IMR-90 (cell line): ENCODE data around the gene CUL9. TPM values are rescaled to one million over a fixed set of nuclear protein-coding genes. Genes with fewer than 3 reads are reported as not detected.

Experiments
- ATAC-seq: fragments of 200-7000 bp; cut with Tn5 transposase; 2 replicates; pipeline ENCODE4 v1.9.1; 2020; ENCODE audit warnings: low read depth, mild to moderate bottlenecking, moderate library complexity
- BruUV-seq: library from RNA; stranded (reverse); fragments of 400-500 nt; replicated peaks from 2 replicates; lab custom pipeline; 2021; lab: Mats Ljungman, UMichigan
- CTCF ChIA-PET: fragments of 300-600 bp; formaldehyde crosslinking; extraction: SDS; loops from one replicate; lab custom pipeline; 2021; ENCODE audit warnings: antibody characterized with exemption; lab: Yijun Ruan, JAX
- POLR2A ChIA-PET: fragments of 300-600 bp; sonication (Branson Sonifier 250); formaldehyde crosslinking; loops from one replicate; lab custom pipeline; 2022; ENCODE audit warnings: antibody characterized with exemption; ENCODE audit not compliant: unreplicated experiment; lab: Charles Lee
- DNase-seq: peaks from one replicate; pipeline ENCODE4 v3.0.0; 2013
- H2AFZ ChIP-seq: replicated peaks from 2 replicates; pipeline ENCODE3; 2013; ENCODE audit warnings: low read length, mild to moderate bottlenecking; ENCODE audit not compliant: poor library complexity
- H2AK5ac ChIP-seq: 2 replicates; pipeline ENCODE4 v1.6.1; 2013; ENCODE audit warnings: low read depth, low read length, inconsistent platforms
- H2AK9ac ChIP-seq: replicated peaks from 2 replicates; pipeline ENCODE3; 2013; ENCODE audit warnings: mild to moderate bottlenecking, low read depth, low read length, moderate library complexity; ENCODE audit not compliant: poor library complexity
- H2BK120ac ChIP-seq: 2 replicates; pipeline ENCODE4 v1.6.1; 2013; ENCODE audit warnings: low read depth, low read length, inconsistent platforms
- H2BK15ac ChIP-seq: 3 replicates; pipeline ENCODE4 v1.6.1; 2013; ENCODE audit warnings: low read depth, low read length, inconsistent platforms
- H2BK20ac ChIP-seq: 2 replicates; pipeline ENCODE4 v1.6.1; 2013; ENCODE audit warnings: low read depth, mild to moderate bottlenecking, inconsistent platforms, low read length, moderate library complexity
- H2BK5ac ChIP-seq: 2 replicates; pipeline ENCODE4 v1.6.1; 2013; ENCODE audit warnings: mild to moderate bottlenecking, low read depth, low read length, inconsistent platforms; ENCODE audit not compliant: poor library complexity, severe bottlenecking
- H3K14ac ChIP-seq: replicated peaks from 2 replicates; pipeline ENCODE4 v1.6.1; 2013; ENCODE audit warnings: low read depth, low read length, inconsistent platforms
- H3K18ac ChIP-seq: 2 replicates; pipeline ENCODE4 v1.6.1; 2013; ENCODE audit warnings: low read depth, low read length, control low read depth
- H3K23ac ChIP-seq: 2 replicates; pipeline ENCODE4 v1.6.1; 2013; ENCODE audit warnings: low read depth, low read length, inconsistent platforms
- H3K27ac ChIP-seq: 2 replicates; pipeline ENCODE4 v1.5.1; 2013; ENCODE audit warnings: mild to moderate bottlenecking, control low read depth, low read length; ENCODE audit not compliant: insufficient read depth
- H3K27me3 ChIP-seq: 2 replicates; pipeline ENCODE4 v1.6.1; 2013; ENCODE audit warnings: low read length; ENCODE audit not compliant: control insufficient read depth, insufficient read depth
- H3K36me3 ChIP-seq: 2 replicates; pipeline ENCODE4 v1.6.1; 2013; ENCODE audit warnings: low read length, mixed read lengths; ENCODE audit not compliant: control insufficient read depth, insufficient read depth
- H3K4ac ChIP-seq: 2 replicates; pipeline ENCODE4 v1.6.1; 2013; ENCODE audit warnings: low read depth, low read length, inconsistent platforms
- H3K4me1 ChIP-seq: 2 replicates; pipeline ENCODE4 v1.6.1; 2013; ENCODE audit warnings: low read length, mixed read lengths; ENCODE audit not compliant: control insufficient read depth, insufficient read depth
- H3K4me2 ChIP-seq: 2 replicates; pipeline ENCODE4 v1.6.1; 2013; ENCODE audit warnings: low read depth, mild to moderate bottlenecking, control low read depth, low read length, moderate library complexity
- H3K4me3 ChIP-seq: 2 replicates; pipeline ENCODE4 v1.5.1; 2013; ENCODE audit warnings: low read depth, mild to moderate bottlenecking, control low read depth, low read length, moderate library complexity; ENCODE audit not compliant: insufficient read depth
- H3K56ac ChIP-seq: 2 replicates; pipeline ENCODE4 v1.6.1; 2013; ENCODE audit warnings: low read length, inconsistent platforms; ENCODE audit not compliant: insufficient read depth; ENCODE audit errors: extremely low read depth
- H3K79me1 ChIP-seq, 2 experiments: 2 replicates each; pipeline ENCODE4 v1.6.1; 2013; ENCODE audit warnings: low read length in 2 of 2, inconsistent platforms in 1 of 2, low read depth in 1 of 2
- H3K9ac ChIP-seq: 2 replicates; pipeline ENCODE4 v1.6.1; 2013; ENCODE audit warnings: low read depth, low read length, control low read depth
- H3K9me1 ChIP-seq: 2 replicates; pipeline ENCODE4 v1.6.1; 2013; ENCODE audit warnings: low read length, inconsistent platforms; ENCODE audit not compliant: insufficient read depth
- H3K9me3 ChIP-seq: 2 replicates; pipeline ENCODE4 v1.6.1; 2013; ENCODE audit warnings: low read length; ENCODE audit not compliant: control insufficient read depth, insufficient read depth
- H4K20me1 ChIP-seq: 2 replicates; pipeline ENCODE4 v1.6.1; 2013; ENCODE audit warnings: low read length, inconsistent platforms; ENCODE audit not compliant: insufficient read depth
- H4K5ac ChIP-seq: 2 replicates; pipeline ENCODE4 v1.6.1; 2013; ENCODE audit warnings: mild to moderate bottlenecking, low read depth, low read length, control low read depth
- H4K8ac ChIP-seq, 2 experiments: 2 replicates each; pipeline ENCODE4 v1.6.1; 2013; ENCODE audit warnings: low read depth in 2 of 2, low read length in 2 of 2, control low read depth in 1 of 2, inconsistent platforms in 1 of 2
- H4K91ac ChIP-seq: 2 replicates; pipeline ENCODE4 v1.6.1; 2013; ENCODE audit warnings: low read depth, low read length, inconsistent platforms; ENCODE audit not compliant: insufficient read depth
- BHLHE40 ChIP-seq: fragments of 150-350 bp; IDR thresholded peaks from 2 replicates; pipeline ENCODE4 v1.6.1; 2016; ENCODE audit warnings: mild to moderate bottlenecking, low read depth, low read length
- CEBPB ChIP-seq: IDR thresholded peaks from 2 replicates; pipeline ENCODE4 v1.6.1; 2012; ENCODE audit warnings: low read depth, low read length, improper control_type of control experiment
- CHD1 ChIP-seq: IDR thresholded peaks from 2 replicates; pipeline ENCODE4 v1.6.1; 2012; ENCODE audit warnings: low read depth, low read length, improper control_type of control experiment
- CTCF ChIP-seq: conservative IDR thresholded peaks from 2 replicates; pipeline ENCODE4 v1.5.1; 2012; ENCODE audit warnings: mild to moderate bottlenecking, low read depth, low read length, improper control_type of control experiment
- MAFK ChIP-seq: IDR thresholded peaks from 2 replicates; pipeline ENCODE4 v1.6.1; 2012; ENCODE audit warnings: low read depth, low read length, improper control_type of control experiment
- MAZ ChIP-seq: IDR thresholded peaks from 2 replicates; pipeline ENCODE4 v1.6.1; 2012; ENCODE audit warnings: low read depth, mild to moderate bottlenecking, low read length, improper control_type of control experiment, moderate library complexity, borderline replicate concordance
- MXI1 ChIP-seq: IDR thresholded peaks from 2 replicates; pipeline ENCODE4 v1.6.1; 2012; ENCODE audit warnings: low read depth, mild to moderate bottlenecking, low read length, moderate library complexity, borderline replicate concordance
- NFE2L2 ChIP-seq: fragments of 150-350 bp; IDR thresholded peaks from 2 replicates; pipeline ENCODE4 v1.6.1; 2016; ENCODE audit warnings: low read depth, mild to moderate bottlenecking, low read length
- POLR2A ChIP-seq: IDR thresholded peaks from 2 replicates; pipeline ENCODE4 v1.6.1; 2012; ENCODE audit warnings: mild to moderate bottlenecking, low read depth, low read length
- RAD21 ChIP-seq: IDR thresholded peaks from 2 replicates; pipeline ENCODE4 v1.6.1; 2012; ENCODE audit warnings: low read length, improper control_type of control experiment
- RCOR1 ChIP-seq: IDR thresholded peaks from 2 replicates; pipeline ENCODE4 v1.6.1; 2012; ENCODE audit warnings: mild to moderate bottlenecking, low read length, improper control_type of control experiment; ENCODE audit not compliant: insufficient replicate concordance
- RFX5 ChIP-seq: IDR thresholded peaks from 2 replicates; pipeline ENCODE4 v1.8.0; 2012; ENCODE audit warnings: low read depth, mild to moderate bottlenecking, low read length, moderate library complexity
- SMC3 ChIP-seq: fragments of 150-350 bp; IDR thresholded peaks from 2 replicates; pipeline ENCODE4 v1.6.1; 2016; ENCODE audit warnings: low read depth, mild to moderate bottlenecking, antibody characterized with exemption, low read length, moderate library complexity
- USF2 ChIP-seq: fragments of 150-350 bp; IDR thresholded peaks from 2 replicates; pipeline ENCODE4 v1.6.1; 2017; ENCODE audit warnings: mild to moderate bottlenecking, antibody characterized with exemption, low read length, low read depth
- WGBS, 2 experiments: methylation state at CpG; one replicate each; pipeline versions ENCODE4 v1.1.5 to v1.1.7; 2013; ENCODE audit warnings: missing lambda C conversion rate in 2 of 2; ENCODE audit not compliant: insufficient read length in 1 of 2; ENCODE audit errors: extremely low coverage in 2 of 2; 5-methylcytosine and 5-hydroxymethylcytosine counted together
- dilution Hi-C: fragments of 300-500 bp; cut with HindIII; formaldehyde crosslinking; loops from one replicate; pipeline ENCODE4 v1.14.3; 2018; ENCODE audit warnings: low sequenced_read_pairs; ENCODE audit not compliant: unreplicated experiment
- in situ Hi-C: fragments of 300-500 bp; cut with MboI; formaldehyde crosslinking; loops from 3 replicates; pipeline ENCODE4 v1.14.3; 2019; ENCODE audit warnings: low sequenced_read_pairs, inconsistent platforms, mixed read lengths
- intact Hi-C: fragments of 100-400 bp; cut with micrococcal nuclease; formaldehyde crosslinking; loops from 2 replicates; pipeline ENCODE4 v1.10.0; 2022
- polyA plus RNA-seq, 3 experiments: library from polyadenylated mRNA; depleted of rRNA; stranded (reverse); fragments of >200 nt; gene quantifications; 2 replicates each; pipeline ENCODE4 v1.2.3, GENCODE V29; 2012; ENCODE audit warnings: low replicate concordance in 1 of 3
- total RNA-seq: library from RNA; depleted of rRNA; stranded (reverse); fragments of >200 nt; gene quantifications from 2 replicates; pipeline ENCODE4 v1.2.3, GENCODE V29; 2012

The CUL9 gene
- total and polyA plus RNA-seq, 2 of the 4 experiments (the other 2 are of a cell fraction) = 7.7 to 19.5 TPM

- BruUV-seq = no TSS peak
- no peak overlapping the region for H3K18ac ChIP-seq
- WGBS, 2 experiments = no CpG with 5 or more reads among the region's 2 CpGs
- no peaks in the 10 kb centered on the region for H3K9me3 ChIP-seq
- H3K79me1 ChIP-seq = no peaks in the 10 kb centered on the region
- no peak overlapping the region for H2AK9ac ChIP-seq
- no peak overlapping the region for H3K27ac ChIP-seq
- H3K27me3 ChIP-seq = peaks cover 61% of the 10 kb centered on the region
- no peak overlapping the region for H3K4ac ChIP-seq
- no peak overlapping the region for H2BK120ac ChIP-seq
- no peak for DNase-seq
- H3K14ac ChIP-seq = no peak overlapping the region
- intact Hi-C loops = no loop called here
- in situ Hi-C loops = no loop called here
- no peak overlapping the region for H2BK5ac ChIP-seq
- H4K5ac ChIP-seq = no peak overlapping the region
- no peak overlapping the region for H3K4me3 ChIP-seq
- dilution Hi-C loops = no loop called here
- no peaks in the 10 kb centered on the region for H3K36me3 ChIP-seq
- H2AFZ ChIP-seq = no peak overlapping the region
- H2BK15ac ChIP-seq = no peak overlapping the region
- ATAC-seq = no peak
- H4K8ac ChIP-seq = no peak overlapping the region
- ChIA-PET CTCF (no interaction called here), POLR2A (no interaction called here)
- no peak overlapping the region for H3K4me2 ChIP-seq
- no peak overlapping the region for H4K91ac ChIP-seq
- H2AK5ac ChIP-seq = no peak overlapping the region
- H3K56ac ChIP-seq = no peak overlapping the region
- no peaks in the 10 kb centered on the region; the same call in 1 of the 2 replicates for H4K20me1 ChIP-seq
- H3K4me1 ChIP-seq = peaks cover 10% of the 10 kb centered on the region
- no peak overlapping the region for H3K23ac ChIP-seq
- no peak for TF ChIP-seq RCOR1
- TF ChIP-seq CHD1 = no peak
- no peak for TF ChIP-seq RFX5
- no peak for TF ChIP-seq MAFK
- TF ChIP-seq NFE2L2 = no peak
- TF ChIP-seq MAZ = no peak
- TF ChIP-seq RAD21 = no peak
- TF ChIP-seq BHLHE40 = no peak
- TF ChIP-seq POLR2A = no peak
- no peak for TF ChIP-seq CEBPB
- no peak for TF ChIP-seq CTCF
- no peak for TF ChIP-seq SMC3
- no peak for TF ChIP-seq USF2
- no peak for TF ChIP-seq MXI1
- H2BK20ac ChIP-seq = no peak overlapping the region
- H3K9me1 ChIP-seq = peaks cover 8% of the 10 kb centered on the region; the same call in 1 of the 2 replicates
- no peak overlapping the region for H3K9ac ChIP-seq
These were observed 91.7 kb downstream of the CUL9 start for GRCh38 chr6:43273707-43274106.
